A549 (cell line): Measurements from ENCODE around the gene CPZ. TPM values are rescaled to one million over a fixed set of nuclear protein-coding genes. Genes with fewer than 3 reads are reported as not detected.

Experiments used
- ATAC-seq, 2 experiments: fragments of 200-7000 bp in 1 of 2; fragments of >200 bp in 1 of 2; cut with Nextera tagmentation in 1 of 2; cut with Tn5 transposase in 1 of 2; 3 replicates each; pipeline versions ENCODE4 v1.8.0 to v1.9.1; 2018 to 2020; ENCODE audit warnings: mild to moderate bottlenecking in 1 of 2, moderate library complexity in 1 of 2
- CTCF ChIA-PET: fragments of 300-600 bp; sonication (Branson Sonifier 250); formaldehyde crosslinking; extraction: SDS; loops from one replicate; lab custom pipeline; 2021; ENCODE audit warnings: antibody characterized with exemption, inconsistent platforms; lab: Yijun Ruan, JAX
- POLR2A ChIA-PET: fragments of 350-600 bp; formaldehyde crosslinking; extraction: SDS; loops from one replicate; lab custom pipeline; 2021; ENCODE audit warnings: antibody characterized with exemption, inconsistent platforms; lab: Yijun Ruan, JAX
- DNase-seq, 2 experiments: peaks; one replicate each; pipeline versions ENCODE4 v3.0.0 to v3.0.0-alpha.2; 2011 to 2016; ENCODE audit warnings: low read depth in 1 of 2, low spot score in 1 of 2
- FAIRE-seq: peaks from 2 replicates; lab custom pipeline; 2011; peaks lifted over from hg19 to GRCh38; lab: Jason Lieb, UNC
- H3K27ac ChIP-seq, 2 experiments: fragments of >200 bp; sonication (Bioruptor Twin); formaldehyde crosslinking; 3 replicates each; pipeline ENCODE4 v1.5.1; 2016 to 2017
- H3K4me1 ChIP-seq: fragments of >200 bp; sonication (Bioruptor Twin); formaldehyde crosslinking; 3 replicates; pipeline ENCODE4 v1.6.1; 2016
- H3K4me2 ChIP-seq: fragments of >200 bp; sonication (Bioruptor Twin); formaldehyde crosslinking; 3 replicates; pipeline ENCODE4 v1.6.1; 2016
- H3K4me3 ChIP-seq: fragments of >200 bp; sonication (Bioruptor Twin); formaldehyde crosslinking; 3 replicates; pipeline ENCODE4 v1.5.1; 2016
- H3K9me3 ChIP-seq: fragments of >200 bp; sonication (Bioruptor Twin); formaldehyde crosslinking; 3 replicates; pipeline ENCODE4 v1.6.1; 2016
- BHLHE40 ChIP-seq: IDR thresholded peaks from 2 replicates; pipeline ENCODE4 v1.6.1; 2012; ENCODE audit warnings: low read depth, low read length, inconsistent platforms
- CBX8 ChIP-seq: fragments of 200-600 bp; sonication (generic); IDR thresholded peaks from 2 replicates; pipeline ENCODE4 v1.6.1; 2016
- CHD2 ChIP-seq: fragments of 150-350 bp; IDR thresholded peaks from 2 replicates; pipeline ENCODE4 v1.6.1; 2014; ENCODE audit warnings: low read length; ENCODE audit not compliant: partially characterized antibody
- E2F6 ChIP-seq: IDR thresholded peaks from 2 replicates; pipeline ENCODE4 v1.6.1; 2012; ENCODE audit warnings: low read depth, borderline replicate concordance
- ESRRA ChIP-seq: fragments of 150-350 bp; IDR thresholded peaks from 2 replicates; pipeline ENCODE4 v1.6.1; 2014; ENCODE audit warnings: mild to moderate bottlenecking, low read length, borderline replicate concordance
- FOSB ChIP-seq: fragments of 250-450 bp; sonication (Bioruptor Pico); IDR thresholded peaks from 2 replicates; pipeline ENCODE4 v1.5.0; 2020; ENCODE audit warnings: mild to moderate bottlenecking, moderate library complexity
- FOXS1 ChIP-seq: fragments of 250-450 bp; sonication (Bioruptor Pico); IDR thresholded peaks from 2 replicates; pipeline ENCODE4 v1.5.0; 2020; ENCODE audit warnings: mild to moderate bottlenecking, moderate library complexity
- GATA3 ChIP-seq: IDR thresholded peaks from 2 replicates; pipeline ENCODE4 v1.6.1; 2012; ENCODE audit warnings: borderline replicate concordance
- HDAC2 ChIP-seq: fragments of 200-600 bp; sonication (generic); IDR thresholded peaks from 2 replicates; pipeline ENCODE4 v1.6.1; 2016
- HEYL ChIP-seq: fragments of 250-450 bp; sonication (Bioruptor Pico); IDR thresholded peaks from 2 replicates; pipeline ENCODE4 v1.8.0; 2021; ENCODE audit warnings: mild to moderate bottlenecking, moderate library complexity
- HOXA7 ChIP-seq: fragments of 250-450 bp; sonication (Bioruptor Pico); IDR thresholded peaks from 2 replicates; pipeline ENCODE4 v1.5.0; 2020; ENCODE audit warnings: mild to moderate bottlenecking, moderate library complexity
- MAFK ChIP-seq: fragments of 450-650 bp; IDR thresholded peaks from 2 replicates; pipeline ENCODE4 v1.6.1; 2014; ENCODE audit not compliant: partially characterized antibody
- MAZ ChIP-seq: fragments of 150-350 bp; IDR thresholded peaks from 2 replicates; pipeline ENCODE4 v1.6.1; 2014; ENCODE audit warnings: antibody characterized with exemption, low read depth, low read length, borderline replicate concordance
- NPAS2 ChIP-seq: fragments of 250-450 bp; sonication (Bioruptor Pico); IDR thresholded peaks from 2 replicates; pipeline ENCODE4 v1.8.0; 2022; ENCODE audit warnings: mild to moderate bottlenecking, moderate library complexity, borderline replicate concordance
- RCOR1 ChIP-seq: fragments of 150-350 bp; IDR thresholded peaks from 2 replicates; pipeline ENCODE4 v1.6.1; 2014; ENCODE audit warnings: antibody characterized with exemption, low read length, low read depth
- RFX5 ChIP-seq: fragments of 450-650 bp; IDR thresholded peaks from 2 replicates; pipeline ENCODE4 v1.7.1; 2014; ENCODE audit warnings: antibody characterized with exemption, mild to moderate bottlenecking, moderate library complexity
- USF2 ChIP-seq: fragments of 450-650 bp; IDR thresholded peaks from 2 replicates; pipeline ENCODE4 v1.6.1; 2014; ENCODE audit warnings: antibody characterized with exemption
- ZSCAN20 ChIP-seq: fragments of 250-450 bp; sonication (Bioruptor Pico); IDR thresholded peaks from 2 replicates; pipeline ENCODE4 v1.8.0; 2022; ENCODE audit warnings: mild to moderate bottlenecking, moderate library complexity
- WGBS: methylation state at CpG from one replicate; pipeline ENCODE4 v1.1.6; 2017; ENCODE audit errors: missing lambda C conversion rate; 5-methylcytosine and 5-hydroxymethylcytosine counted together
- polyA plus RNA-seq, 4 experiments: library from polyadenylated mRNA; depleted of rRNA in 3 of 4; stranded (reverse); fragments of >200 nt; fragmentation: RNase III in 1 of 4; extraction: RNeasy Plus Mini Kit Qiagen cat#74134 plus additional on column Dnase treatment in 1 of 4; gene quantifications; 2 replicates in 3 of 4; 3 replicates in 1 of 4; pipeline ENCODE4 v1.2.3, GENCODE V29; 2011 to 2017

Gene CPZ
- polyA plus RNA-seq, 2 of the 4 experiments (the other 2 are of a cell fraction) = 0.09 to 0.21 TPM

- Histone ChIP-seq H3K27ac (no peak overlapping the region), H3K4me2 (no peak overlapping the region), H3K9me3 (no peaks in the 10 kb centered on the region), H3K4me1 (no peaks in the 10 kb centered on the region), H3K4me3 (no peak overlapping the region)
- ATAC-seq (no peak), DNase-seq (no peak), FAIRE-seq (no peak)
- TF ChIP-seq FOSB (no peak), RFX5 (no peak), HOXA7 (CRISPR knock-in tag) (no peak)
- WGBS = 42% methylated on average over 14 of the region's 14 CpGs
- POLR2A ChIA-PET = no interaction called here
- CTCF ChIA-PET = interaction anchor here (0.7 kb wide), 1 partner anchor 22 kb away, joined by 3 read pairs; no protein-coding TSS in a partner anchor
These were observed 54.6 kb downstream of the CPZ start for GRCh38 chr4:8647094-8647570.

GRCh38 chr4:8647626-8648025 is 55.1 kb downstream of the CPZ start:
- no peaks in the 10 kb centered on the region for H3K4me1 ChIP-seq
- ChIA-PET CTCF (interaction anchor here (0.7 to 1.0 kb wide), 2 partner anchors 10 to 22 kb away, joined by 3 to 5 read pairs; no protein-coding TSS in a partner anchor), POLR2A (no interaction called here)
- H3K4me3 ChIP-seq = no peak overlapping the region
- FAIRE-seq (no peak), ATAC-seq (peak in 1 of 2 experiments; percentile 24; a peak in 1 of 6 replicates), DNase-seq (no peak)
- H3K4me2 ChIP-seq = no peak overlapping the region
- no peak overlapping the region for H3K27ac ChIP-seq
- no peak for TF ChIP-seq MAFK
- no peak for TF ChIP-seq RCOR1
- TF ChIP-seq E2F6 = no peak
- no peak for TF ChIP-seq GATA3
- TF ChIP-seq CHD2 = no peak
- TF ChIP-seq, all 56 proteins: peak for 0
- no peaks in the 10 kb centered on the region for H3K9me3 ChIP-seq
- WGBS = 8% methylated on average over 11 of the region's 13 CpGs

GRCh38 chr4:8648296-8648695 is 55.7 kb downstream of the CPZ start:
- Histone ChIP-seq H3K9me3 (no peaks in the 10 kb centered on the region), H3K4me3 (no peak overlapping the region)
- no peak for FAIRE-seq
- TF ChIP-seq ESRRA (no peak), HEYL (CRISPR knock-in tag) (no peak), HDAC2 (no peak), BHLHE40 (no peak), MAZ (no peak), HOXA7 (CRISPR knock-in tag) (no peak), FOXS1 (CRISPR knock-in tag) (no peak), ZSCAN20 (CRISPR knock-in tag) (no peak)
- TF ChIP-seq, all 56 proteins: peak for 0
- ATAC-seq (no peak), DNase-seq (no peak)
- Histone ChIP-seq H3K4me2 (no peak overlapping the region), H3K27ac (no peak overlapping the region), H3K4me1 (no peaks in the 10 kb centered on the region)
- 80% methylated on average over 6 of the region's 6 CpGs for WGBS
- POLR2A ChIA-PET = no interaction called here
- CTCF ChIA-PET = interaction anchor here (1.0 kb wide), 1 partner anchor 11 kb away, joined by 5 read pairs; no protein-coding TSS in a partner anchor

GRCh38 chr4:8648816-8649630 is 56.5 kb downstream of the CPZ start:
- no peak for TF ChIP-seq USF2
- TF ChIP-seq NPAS2 (CRISPR knock-in tag) = no peak
- no peak for TF ChIP-seq CBX8
- CTCF ChIA-PET = interaction anchor here (1.0 kb wide), 1 partner anchor 11 kb away, joined by 5 read pairs; no protein-coding TSS in a partner anchor
- FAIRE-seq = no peak

More at GRCh38 chr4:8648816-8649630, 56.5 kb downstream of the CPZ start:
- Histone ChIP-seq H3K27ac (no peak overlapping the region), H3K4me2 (no peak overlapping the region), H3K9me3 (no peaks in the 10 kb centered on the region), H3K4me3 (no peak overlapping the region), H3K4me1 (no peaks in the 10 kb centered on the region)
- WGBS = 60% methylated on average over 23 of the region's 23 CpGs
- no peak for ATAC-seq
- DNase-seq = no peak
- POLR2A ChIA-PET = no interaction called here
